ENCODE measurements around the gene RHEX. TPM values are rescaled to one million over a fixed set of nuclear protein-coding genes. Genes with fewer than 3 reads are reported as not detected.

RHEX gene
- total RNA-seq, 4 donors from 2014 or later, result 1.1 to 28.1 (median 3.5) TPM

DNA sequence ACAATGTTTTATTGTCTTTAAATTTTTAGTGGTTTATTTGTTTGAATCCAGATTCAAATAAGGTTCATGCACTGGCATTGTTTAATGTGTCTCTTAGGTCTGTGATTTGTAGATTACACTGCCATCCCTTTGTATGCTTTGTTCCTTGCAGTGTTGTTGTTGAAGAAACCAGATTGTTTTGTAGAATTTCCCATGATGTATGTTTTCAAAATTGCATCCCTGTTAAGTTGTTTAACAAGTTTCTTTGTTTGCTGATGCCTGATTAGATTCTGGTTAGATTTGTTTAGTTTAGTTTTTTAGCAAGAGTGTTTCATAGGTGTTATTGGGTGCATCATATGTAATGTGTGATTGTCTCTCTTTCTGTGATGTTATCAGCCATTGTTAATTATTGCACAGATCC lies 69.7 kb downstream of the RHEX start:
- Histone ChIP-seq H3K9me3 (peaks cover 0 to 13% (median 0%) of the 10 kb centered on the region in 4 donors), H3K36me3 (no peaks in the 10 kb centered on the region), H3K27me3 (no peaks in the 10 kb centered on the region), H3K4me1 (peaks cover 0 to 3% (median under 1%) of the 10 kb centered on the region in 4 donors), H3K27ac (no peak overlapping the region), H3K4me3 (no peak overlapping the region)
- no peak for DNase-seq
- TF ChIP-seq, protein P1, sequence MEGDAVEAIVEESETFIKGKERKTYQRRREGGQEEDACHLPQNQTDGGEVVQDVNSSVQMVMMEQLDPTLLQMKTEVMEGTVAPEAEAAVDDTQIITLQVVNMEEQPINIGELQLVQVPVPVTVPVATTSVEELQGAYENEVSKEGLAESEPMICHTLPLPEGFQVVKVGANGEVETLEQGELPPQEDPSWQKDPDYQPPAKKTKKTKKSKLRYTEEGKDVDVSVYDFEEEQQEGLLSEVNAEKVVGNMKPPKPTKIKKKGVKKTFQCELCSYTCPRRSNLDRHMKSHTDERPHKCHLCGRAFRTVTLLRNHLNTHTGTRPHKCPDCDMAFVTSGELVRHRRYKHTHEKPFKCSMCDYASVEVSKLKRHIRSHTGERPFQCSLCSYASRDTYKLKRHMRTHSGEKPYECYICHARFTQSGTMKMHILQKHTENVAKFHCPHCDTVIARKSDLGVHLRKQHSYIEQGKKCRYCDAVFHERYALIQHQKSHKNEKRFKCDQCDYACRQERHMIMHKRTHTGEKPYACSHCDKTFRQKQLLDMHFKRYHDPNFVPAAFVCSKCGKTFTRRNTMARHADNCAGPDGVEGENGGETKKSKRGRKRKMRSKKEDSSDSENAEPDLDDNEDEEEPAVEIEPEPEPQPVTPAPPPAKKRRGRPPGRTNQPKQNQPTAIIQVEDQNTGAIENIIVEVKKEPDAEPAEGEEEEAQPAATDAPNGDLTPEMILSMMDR (IDR thresholded peaks at IDR 0.05), result no peak
- TF ChIP-seq POLR2A (IDR thresholded peaks at IDR 0.05), result no peak

DNA sequence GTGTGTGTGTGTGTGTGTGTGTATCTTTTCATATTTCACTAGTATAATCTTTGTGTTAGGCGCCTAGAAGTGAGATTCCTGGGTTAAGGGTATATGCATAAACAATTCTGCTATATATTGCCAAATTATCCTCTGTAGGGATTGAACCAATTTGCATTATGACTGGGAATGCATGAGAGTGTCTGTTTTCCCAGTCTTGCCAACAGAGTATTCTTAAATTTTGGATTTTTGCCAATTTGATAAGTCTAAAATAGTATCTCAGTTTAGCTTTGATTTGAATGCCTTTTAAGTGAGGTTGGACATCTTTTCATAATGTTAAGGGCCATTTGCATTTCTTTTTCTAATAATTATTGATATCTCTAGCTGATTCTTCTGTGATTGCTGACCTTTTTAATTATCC lies 72.4 kb downstream of the RHEX start:
- Histone ChIP-seq H3K4me1 (no peaks in the 10 kb centered on the region), H3K27ac (no peak overlapping the region), H3K4me3 (no peak overlapping the region), H3K36me3 (no peaks in the 10 kb centered on the region), H3K27me3 (no peaks in the 10 kb centered on the region), H3K9me3 (peaks cover 0 to 13% (median 0%) of the 10 kb centered on the region in 4 donors)
- no peak for TF ChIP-seq POLR2A (IDR thresholded peaks at IDR 0.05)
- TF ChIP-seq, protein P1 (IDR thresholded peaks at IDR 0.05), result no peak
- DNase-seq, result no peak

DNA sequence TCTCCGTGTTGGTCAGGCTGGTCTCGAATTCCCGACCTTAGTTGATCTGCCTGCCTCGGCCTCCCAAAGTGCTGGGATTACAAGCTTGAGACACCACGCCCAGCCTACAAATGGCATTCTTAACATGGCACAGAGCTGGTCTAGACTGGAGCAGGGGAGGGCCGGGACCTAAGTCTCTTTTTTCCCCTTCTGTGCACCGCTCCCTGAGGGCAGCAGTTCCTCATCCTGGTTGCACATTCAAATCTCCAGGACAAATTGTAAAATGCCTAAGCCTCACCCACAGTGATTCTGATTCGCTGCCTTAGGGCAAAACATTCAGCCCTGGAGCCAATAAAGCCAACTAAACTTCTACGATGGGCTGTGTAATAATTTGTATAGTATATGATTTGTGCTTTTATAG lies 74.4 kb downstream of the RHEX start:
- H3K4me3 ChIP-seq, result no peak overlapping the region
- no peaks in the 10 kb centered on the region for H3K4me1 ChIP-seq
- no peak for DNase-seq
- no peaks in the 10 kb centered on the region for H3K27me3 ChIP-seq
- no peaks in the 10 kb centered on the region for H3K36me3 ChIP-seq
- H3K9me3 ChIP-seq, result no peaks in the 10 kb centered on the region
- H3K27ac ChIP-seq, result no peak overlapping the region
- TF ChIP-seq, protein P1 (IDR thresholded peaks at IDR 0.05), result no peak
- no peak for TF ChIP-seq POLR2A (IDR thresholded peaks at IDR 0.05)

DNA sequence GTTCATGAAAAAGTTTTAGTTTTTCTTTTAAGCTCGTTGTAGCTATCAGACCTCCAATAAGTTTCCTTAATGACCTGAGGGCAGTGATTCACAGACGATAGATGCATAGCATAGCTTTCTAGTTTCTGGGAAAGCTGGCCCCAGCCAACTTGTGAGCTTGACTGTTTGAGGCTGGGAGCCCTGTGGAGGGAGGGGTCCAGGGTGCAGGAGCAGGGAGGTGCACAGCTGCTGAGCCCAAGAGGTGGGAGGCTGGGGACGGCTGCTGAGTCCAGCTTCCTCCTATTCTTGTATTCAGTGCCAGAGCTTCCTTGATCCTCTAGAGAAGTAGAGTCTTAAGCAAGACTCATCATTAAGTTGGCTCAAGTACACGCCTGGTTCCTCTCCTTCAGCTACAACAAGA lies 75.2 kb downstream of the RHEX start:
- no peaks in the 10 kb centered on the region for H3K27me3 ChIP-seq
- no peak overlapping the region for H3K4me3 ChIP-seq
- no peaks in the 10 kb centered on the region for H3K36me3 ChIP-seq
- no peaks in the 10 kb centered on the region for H3K4me1 ChIP-seq
- no peak for TF ChIP-seq POLR2A (IDR thresholded peaks at IDR 0.05)
- TF ChIP-seq, protein P1 (IDR thresholded peaks at IDR 0.05), result no peak
- DNase-seq, result no peak
- no peaks in the 10 kb centered on the region for H3K9me3 ChIP-seq
- no peak overlapping the region for H3K27ac ChIP-seq

DNA sequence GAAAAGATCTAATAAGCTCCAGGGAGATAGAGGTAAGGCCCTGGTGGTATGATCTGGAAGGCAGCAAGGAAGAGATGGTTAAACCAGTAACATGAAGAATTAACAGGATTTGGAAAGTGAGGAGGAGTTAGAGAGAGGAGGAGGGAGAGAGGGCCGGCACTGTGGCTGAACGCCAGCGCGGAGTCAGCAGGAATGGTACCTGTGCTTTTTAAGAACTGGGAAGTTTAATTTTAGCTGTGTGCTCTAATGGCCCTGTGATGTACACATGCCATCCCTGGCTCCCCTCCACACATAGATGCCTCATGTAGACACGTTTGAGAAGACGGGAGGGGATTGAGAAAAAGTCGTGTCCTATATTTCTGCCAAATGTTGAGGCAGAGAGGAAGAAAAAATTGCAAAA lies 78.1 kb downstream of the RHEX start:
- TF ChIP-seq POLR2A (IDR thresholded peaks at IDR 0.05), result no peak
- TF ChIP-seq, protein P1 (IDR thresholded peaks at IDR 0.05), result no peak
- H3K36me3 ChIP-seq, result no peaks in the 10 kb centered on the region
- H3K27me3 ChIP-seq, result no peaks in the 10 kb centered on the region
- H3K4me1 ChIP-seq, result no peaks in the 10 kb centered on the region
- no peak overlapping the region for H3K27ac ChIP-seq
- DNase-seq, result no peak
- no peak overlapping the region for H3K4me3 ChIP-seq
- H3K9me3 ChIP-seq, result no peaks in the 10 kb centered on the region
